Measurements from ENCODE around the gene GALNT7. TPM values are rescaled to one million over a fixed set of nuclear protein-coding genes. Genes with fewer than 3 reads are reported as not detected.

GALNT7 gene
- total and polyA plus RNA-seq, 11 donors, result 2.3 to 12.8 (median 6.0) TPM

- no peaks in the 10 kb centered on the region for H3K9me3 ChIP-seq
- 87 to 91% (median 89%) methylated on average over 3 of the region's 3 CpGs for WGBS, 4 donors
- no peak overlapping the region for H3K27ac ChIP-seq
- DNase-seq (no peak), ATAC-seq (no peak)
- no peak for TF ChIP-seq CTCF (IDR thresholded peaks at IDR 0.05)
- no peak for TF ChIP-seq POLR2A (IDR thresholded peaks at IDR 0.05)
- peaks cover 0 to 14% (median 7%) of the 10 kb centered on the region in 12 donors for H3K4me1 ChIP-seq
- H3K36me3 ChIP-seq, result peaks cover 0 to 36% (median 10%) of the 10 kb centered on the region in 9 donors
- no peaks in the 10 kb centered on the region for H3K27me3 ChIP-seq
- no peak overlapping the region for H3K4me3 ChIP-seq
- intact Hi-C loops (cut with DNase I), result loop anchor here in 8 of 10 donors (2.0 to 10.0 kb wide), 4 partner anchors 100 to 450 kb away; no protein-coding TSS in a partner anchor
These were observed 146.1 kb downstream of the GALNT7 start for GRCh38 chr4:173314715-173315114.

GRCh38 chr4:173316060-173316459, 147.4 kb downstream of the GALNT7 start:
- intact Hi-C loops (cut with DNase I), result loop anchor here in 8 of 10 donors (5.0 to 10.0 kb wide), 3 partner anchors 176 to 449 kb away; no protein-coding TSS in a partner anchor
- ATAC-seq, result peak in 1 of 4 donors; percentile 37
- H3K27ac ChIP-seq, result no peak overlapping the region

GRCh38 chr4:173317004-173317403, 148.4 kb downstream of the GALNT7 start:
- no peak for TF ChIP-seq CTCF (IDR thresholded peaks at IDR 0.05)
- TF ChIP-seq POLR2A (IDR thresholded peaks at IDR 0.05), result no peak
- peaks cover 0 to 52% (median 27%) of the 10 kb centered on the region in 9 donors for H3K36me3 ChIP-seq
- H3K4me3 ChIP-seq, result no peak overlapping the region
- peaks cover 0 to 14% (median 7%) of the 10 kb centered on the region in 12 donors for H3K4me1 ChIP-seq
- H3K27me3 ChIP-seq, result no peaks in the 10 kb centered on the region
- no peaks in the 10 kb centered on the region for H3K9me3 ChIP-seq
- H3K27ac ChIP-seq, result no peak overlapping the region
- intact Hi-C loops (cut with DNase I), result loop anchor here in 9 of 10 donors (1.0 to 10.0 kb wide), 4 partner anchors 100 to 448 kb away; no protein-coding TSS in a partner anchor
- 81 to 87% (median 85%) methylated on average over 3 of the region's 3 CpGs for WGBS, 4 donors
- DNase-seq (no peak), ATAC-seq (no peak)

More at GRCh38 chr4:173316060-173316459, 147.4 kb downstream of the GALNT7 start:
- Histone ChIP-seq H3K9me3 (no peaks in the 10 kb centered on the region), H3K4me3 (no peak overlapping the region), H3K4me1 (peaks cover 0 to 14% (median 7%) of the 10 kb centered on the region in 12 donors), H3K36me3 (peaks cover 0 to 43% (median 17%) of the 10 kb centered on the region in 9 donors), H3K27me3 (no peaks in the 10 kb centered on the region)
- 73 to 85% (median 81%) methylated on average over 2 of the region's 2 CpGs for WGBS, 4 donors
- DNase-seq, result no peak
- TF ChIP-seq CTCF (IDR thresholded peaks at IDR 0.05), result no peak
- TF ChIP-seq POLR2A (IDR thresholded peaks at IDR 0.05), result no peak

GRCh38 chr4:173318240-173318639, 149.6 kb downstream of the GALNT7 start:
- H3K36me3 ChIP-seq, result peaks cover 0 to 59% (median 34%) of the 10 kb centered on the region in 9 donors
- TF ChIP-seq CTCF (IDR thresholded peaks at IDR 0.05) (no peak), POLR2A (IDR thresholded peaks at IDR 0.05) (no peak)
- H3K9me3 ChIP-seq, result no peaks in the 10 kb centered on the region
- no peak overlapping the region for H3K4me3 ChIP-seq
- no peak for ATAC-seq
- no peak overlapping the region for H3K27ac ChIP-seq
- H3K4me1 ChIP-seq, result peaks cover 0 to 14% (median 7%) of the 10 kb centered on the region in 12 donors
- intact Hi-C loops (cut with DNase I), result loop anchor here in 9 of 10 donors (1.0 to 10.0 kb wide), 7 partner anchors 43 to 447 kb away; no protein-coding TSS in a partner anchor
- no peak for DNase-seq
- H3K27me3 ChIP-seq, result no peaks in the 10 kb centered on the region

All from heart left ventricle (tissue), 16 donors.